Activated CD4-positive, alpha-beta T cell treated with anti-CD3 and anti-CD28 coated beads, Interleukin-2, amount 10 ng/mL, durations not matched to agents 24 days and 14 days (primary cell): ENCODE measurements around the gene DIP2C. TPM values are rescaled to one million over a fixed set of nuclear protein-coding genes. Genes with fewer than 3 reads are reported as not detected.
"Not testable (repeated sequence)": the region's sequence is repeated elsewhere in the genome, so short reads cannot be mapped to it uniquely, and the experiment has no call there.

Source experiments
- DNase-seq: peaks from one replicate; pipeline ENCODE4 v3.0.0; 2022
- H3K27ac Mint-ChIP-seq: one replicate; pipeline ENCODE4 v1.8.0; 2022; ENCODE audit warnings: mild to moderate bottlenecking, mixed read lengths
- H3K27me3 Mint-ChIP-seq: one replicate; pipeline ENCODE4 v1.8.0; 2022; ENCODE audit warnings: mixed read lengths
- H3K36me3 Mint-ChIP-seq: one replicate; pipeline ENCODE4 v1.8.0; 2022; ENCODE audit warnings: low read depth, mild to moderate bottlenecking, mixed read lengths
- H3K4me1 Mint-ChIP-seq: one replicate; pipeline ENCODE4 v1.8.0; 2021; ENCODE audit warnings: mixed read lengths
- H3K4me3 Mint-ChIP-seq: one replicate; pipeline ENCODE4 v1.8.0; 2022; ENCODE audit warnings: mild to moderate bottlenecking, moderate library complexity, mixed read lengths
- H3K9me3 Mint-ChIP-seq: one replicate; pipeline ENCODE4 v1.8.0; 2021; ENCODE audit warnings: mixed read lengths
- intact Hi-C: fragments of 100-400 bp; cut with micrococcal nuclease; formaldehyde crosslinking; loops from one replicate; pipeline ENCODE4 v1.15.1; 2023
- total RNA-seq: library from RNA; stranded (reverse); gene quantifications from 2 replicates; pipeline ENCODE4 v1.2.3, GENCODE V29; 2022

Gene DIP2C
- total RNA-seq, 1 donor from 2014 or later = 1.4 TPM

GRCh38 chr10:323046-323445, 366.4 kb downstream of the DIP2C start:
- intact Hi-C loops, DNase-seq, H3K4me3 Mint-ChIP-seq, H3K9me3 Mint-ChIP-seq, H3K27me3 Mint-ChIP-seq, H3K4me1 Mint-ChIP-seq, H3K36me3 Mint-ChIP-seq, H3K27ac Mint-ChIP-seq: not testable (repeated sequence)

GRCh38 chr10:320771-321170, 368.7 kb downstream of the DIP2C start:
- Mint-ChIP-seq H3K4me3 (no peak overlapping the region), H3K4me1 (peaks cover 7% of the 10 kb centered on the region), H3K27ac (no peak overlapping the region), H3K27me3 (no peaks in the 10 kb centered on the region), H3K36me3 (peaks cover 3% of the 10 kb centered on the region), H3K9me3 (no peaks in the 10 kb centered on the region)
- DNase-seq = no peak
- intact Hi-C loops = no loop called here

- Mint-ChIP-seq H3K4me3 (no peak overlapping the region), H3K4me1 (peaks cover 5% of the 10 kb centered on the region)
Observed at GRCh38 chr10:317926-318325, 371.5 kb downstream of the DIP2C start.

GRCh38 chr10:317271-317769, 372.1 kb downstream of the DIP2C start:
- DNase-seq = no peak
- Mint-ChIP-seq H3K27ac (no peak overlapping the region), H3K36me3 (peaks cover 3% of the 10 kb centered on the region), H3K27me3 (no peaks in the 10 kb centered on the region), H3K4me3 (no peak overlapping the region), H3K4me1 (peaks cover 5% of the 10 kb centered on the region), H3K9me3 (no peaks in the 10 kb centered on the region)
- intact Hi-C loops = no loop called here

More at GRCh38 chr10:317926-318325, 371.5 kb downstream of the DIP2C start:
- intact Hi-C loops = no loop called here
- Mint-ChIP-seq H3K36me3 (peaks cover 3% of the 10 kb centered on the region), H3K27me3 (no peaks in the 10 kb centered on the region), H3K27ac (no peak overlapping the region), H3K9me3 (no peaks in the 10 kb centered on the region)
- DNase-seq = no peak

GRCh38 chr10:316390-316789, 373.1 kb downstream of the DIP2C start:
- Mint-ChIP-seq H3K9me3 (no peaks in the 10 kb centered on the region), H3K36me3 (peaks cover 3% of the 10 kb centered on the region), H3K27me3 (no peaks in the 10 kb centered on the region), H3K4me1 (peaks cover 5% of the 10 kb centered on the region), H3K4me3 (no peak overlapping the region), H3K27ac (no peak overlapping the region)
- DNase-seq = no peak
- intact Hi-C loops = no loop called here

GRCh38 chr10:314871-315270, 374.6 kb downstream of the DIP2C start:
- Mint-ChIP-seq H3K36me3 (no peaks in the 10 kb centered on the region), H3K4me3 (no peak overlapping the region), H3K9me3 (no peaks in the 10 kb centered on the region), H3K27ac (peak overlapping the region; percentile 35), H3K27me3 (no peaks in the 10 kb centered on the region), H3K4me1 (peaks cover 5% of the 10 kb centered on the region)
- no peak for DNase-seq
- intact Hi-C loops = no loop called here

GRCh38 chr10:314381-314780, 375.1 kb downstream of the DIP2C start:
- Mint-ChIP-seq H3K9me3 (no peaks in the 10 kb centered on the region), H3K36me3 (no peaks in the 10 kb centered on the region), H3K4me1 (peaks cover 5% of the 10 kb centered on the region), H3K27me3 (no peaks in the 10 kb centered on the region), H3K27ac (no peak overlapping the region), H3K4me3 (no peak overlapping the region)
- intact Hi-C loops = no loop called here
- no peak for DNase-seq

GRCh38 chr10:311901-312665, 377.4 kb downstream of the DIP2C start:
- DNase-seq = no peak
- no peaks in the 10 kb centered on the region for H3K9me3 Mint-ChIP-seq
- H3K4me3 Mint-ChIP-seq = no peak overlapping the region
- no peaks in the 10 kb centered on the region for H3K36me3 Mint-ChIP-seq
- intact Hi-C loops = no loop called here
- H3K27ac Mint-ChIP-seq = no peak overlapping the region
- H3K27me3 Mint-ChIP-seq = no peaks in the 10 kb centered on the region
- peaks cover 9% of the 10 kb centered on the region for H3K4me1 Mint-ChIP-seq

GRCh38 chr10:310976-311639, 378.4 kb downstream of the DIP2C start:
- DNase-seq = no peak
- H3K4me3 Mint-ChIP-seq = no peak overlapping the region
- intact Hi-C loops = no loop called here
- no peaks in the 10 kb centered on the region for H3K36me3 Mint-ChIP-seq
- H3K27me3 Mint-ChIP-seq = no peaks in the 10 kb centered on the region
- peaks cover 9% of the 10 kb centered on the region for H3K4me1 Mint-ChIP-seq
- no peak overlapping the region for H3K27ac Mint-ChIP-seq
- no peaks in the 10 kb centered on the region for H3K9me3 Mint-ChIP-seq

GRCh38 chr10:310371-310770, 379.1 kb downstream of the DIP2C start:
- peaks cover 6% of the 10 kb centered on the region for H3K4me1 Mint-ChIP-seq
- H3K27me3 Mint-ChIP-seq = no peaks in the 10 kb centered on the region
- H3K27ac Mint-ChIP-seq = no peak overlapping the region
- no peak overlapping the region for H3K4me3 Mint-ChIP-seq
- H3K36me3 Mint-ChIP-seq = no peaks in the 10 kb centered on the region
- DNase-seq = no peak
- intact Hi-C loops = no loop called here
- H3K9me3 Mint-ChIP-seq = no peaks in the 10 kb centered on the region

- Mint-ChIP-seq H3K27me3 (no peaks in the 10 kb centered on the region), H3K36me3 (no peaks in the 10 kb centered on the region), H3K27ac (no peak overlapping the region), H3K4me1 (peaks cover 4% of the 10 kb centered on the region), H3K4me3 (no peak overlapping the region), H3K9me3 (no peaks in the 10 kb centered on the region)
- no peak for DNase-seq
- intact Hi-C loops = no loop called here
Observed at GRCh38 chr10:308572-309085, 380.8 kb downstream of the DIP2C start.

- DNase-seq = no peak
- Mint-ChIP-seq H3K4me1 (peaks cover 4% of the 10 kb centered on the region), H3K9me3 (no peaks in the 10 kb centered on the region), H3K4me3 (no peak overlapping the region), H3K27me3 (no peaks in the 10 kb centered on the region), H3K36me3 (no peaks in the 10 kb centered on the region), H3K27ac (no peak overlapping the region)
- intact Hi-C loops = no loop called here
Observed at GRCh38 chr10:308101-308500, 381.4 kb downstream of the DIP2C start.

GRCh38 chr10:307659-308058, 381.8 kb downstream of the DIP2C start:
- no peak overlapping the region for H3K4me3 Mint-ChIP-seq
- H3K36me3 Mint-ChIP-seq = no peaks in the 10 kb centered on the region
- H3K27ac Mint-ChIP-seq = no peak overlapping the region
- H3K9me3 Mint-ChIP-seq = no peaks in the 10 kb centered on the region
- no peak for DNase-seq
- intact Hi-C loops = no loop called here
- no peaks in the 10 kb centered on the region for H3K27me3 Mint-ChIP-seq
- peaks cover 4% of the 10 kb centered on the region for H3K4me1 Mint-ChIP-seq

- Mint-ChIP-seq H3K27me3 (no peaks in the 10 kb centered on the region), H3K36me3 (no peaks in the 10 kb centered on the region), H3K27ac (no peak overlapping the region), H3K9me3 (no peaks in the 10 kb centered on the region), H3K4me1 (peaks cover 4% of the 10 kb centered on the region), H3K4me3 (no peak overlapping the region)
- intact Hi-C loops = no loop called here
- DNase-seq = no peak
Observed at GRCh38 chr10:306675-307185, 382.7 kb downstream of the DIP2C start.
